HG03175 (cell line): ENCODE data around the gene CSNK2A2.

Experiments used
- ATAC-seq: cut with Tn5 transposase; IDR thresholded peaks from one replicate; pipeline ENCODE4 v1.9.1; 2021; ENCODE audit warnings: mild to moderate bottlenecking, moderate library complexity; ENCODE audit not compliant: unreplicated experiment

The CSNK2A2 gene

DNA sequence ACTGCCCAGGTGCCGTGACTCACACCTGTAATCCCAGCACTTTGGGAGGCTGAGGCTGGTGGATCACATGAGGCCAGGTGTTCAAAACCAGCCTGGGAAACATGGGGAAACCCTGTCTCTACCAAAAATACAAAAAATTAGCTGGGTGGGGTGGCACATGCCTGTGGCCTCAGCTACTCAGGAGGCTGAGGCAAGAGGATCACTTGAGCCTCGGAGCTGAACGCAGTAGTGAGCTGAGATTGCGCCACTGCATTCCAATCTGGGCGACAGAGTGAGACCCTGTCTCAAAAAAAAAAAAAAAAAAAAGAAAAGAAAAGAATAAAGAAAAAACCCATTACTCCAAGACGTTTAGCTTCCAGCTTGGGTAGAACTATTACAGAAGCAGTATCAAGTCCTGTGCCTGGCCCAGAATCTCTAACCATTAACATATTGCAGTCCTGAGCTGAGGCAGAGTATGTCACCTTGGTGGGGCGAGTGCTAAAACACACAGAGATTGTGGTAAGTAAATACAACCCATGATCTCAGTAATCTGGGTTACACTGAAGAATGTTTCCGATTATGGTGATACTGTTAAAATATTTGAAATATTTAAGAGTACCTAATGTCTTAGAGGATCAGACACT, 45.5 kb downstream of the CSNK2A2 start:
- no peak for ATAC-seq

- no peak for ATAC-seq
Observed at GRCh38 chr16:58148526-58148925, 49.4 kb downstream of the CSNK2A2 start.

DNA sequence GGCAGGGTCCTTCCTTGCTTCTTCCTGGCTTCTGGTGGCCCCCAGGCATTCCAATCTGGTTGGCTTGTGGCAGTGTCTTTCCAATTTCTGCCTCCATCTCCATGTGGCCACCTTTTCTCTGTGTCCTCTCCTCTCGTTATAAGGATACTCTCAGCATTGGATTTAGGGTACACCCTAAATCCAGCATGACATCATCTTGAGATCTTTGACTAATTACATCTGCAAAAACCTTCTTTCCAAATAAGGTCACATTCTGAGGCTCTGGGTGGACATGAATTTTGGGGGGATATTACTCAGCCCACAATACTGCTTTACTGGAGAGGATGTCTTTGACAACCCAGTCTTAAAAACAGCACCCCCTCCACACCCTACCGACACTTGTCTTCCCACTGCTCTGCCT, 49.8 kb downstream of the CSNK2A2 start:
- no peak for ATAC-seq

GRCh38 chr16:58138852-58139251, 59.1 kb downstream of the CSNK2A2 start:
- no peak for ATAC-seq

DNA sequence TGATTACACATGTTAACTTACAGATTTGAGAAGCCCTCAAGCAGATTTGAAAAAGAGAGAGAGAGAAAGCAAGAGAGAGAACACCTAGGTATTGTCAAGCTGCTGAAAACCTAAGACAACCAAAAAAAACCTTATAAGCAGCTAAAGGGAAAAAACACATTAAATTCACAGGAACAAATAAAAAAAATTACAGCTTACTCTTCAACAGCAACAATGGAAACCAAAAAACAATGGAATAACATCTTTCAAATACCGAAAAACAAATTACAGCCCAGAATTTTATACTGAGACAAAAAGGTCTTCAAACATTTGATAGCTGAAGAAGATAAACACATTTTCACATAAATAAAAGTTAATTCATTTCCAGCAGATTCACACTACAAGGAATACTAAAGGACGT, 60.3 kb downstream of the CSNK2A2 start:
- no peak for ATAC-seq

DNA sequence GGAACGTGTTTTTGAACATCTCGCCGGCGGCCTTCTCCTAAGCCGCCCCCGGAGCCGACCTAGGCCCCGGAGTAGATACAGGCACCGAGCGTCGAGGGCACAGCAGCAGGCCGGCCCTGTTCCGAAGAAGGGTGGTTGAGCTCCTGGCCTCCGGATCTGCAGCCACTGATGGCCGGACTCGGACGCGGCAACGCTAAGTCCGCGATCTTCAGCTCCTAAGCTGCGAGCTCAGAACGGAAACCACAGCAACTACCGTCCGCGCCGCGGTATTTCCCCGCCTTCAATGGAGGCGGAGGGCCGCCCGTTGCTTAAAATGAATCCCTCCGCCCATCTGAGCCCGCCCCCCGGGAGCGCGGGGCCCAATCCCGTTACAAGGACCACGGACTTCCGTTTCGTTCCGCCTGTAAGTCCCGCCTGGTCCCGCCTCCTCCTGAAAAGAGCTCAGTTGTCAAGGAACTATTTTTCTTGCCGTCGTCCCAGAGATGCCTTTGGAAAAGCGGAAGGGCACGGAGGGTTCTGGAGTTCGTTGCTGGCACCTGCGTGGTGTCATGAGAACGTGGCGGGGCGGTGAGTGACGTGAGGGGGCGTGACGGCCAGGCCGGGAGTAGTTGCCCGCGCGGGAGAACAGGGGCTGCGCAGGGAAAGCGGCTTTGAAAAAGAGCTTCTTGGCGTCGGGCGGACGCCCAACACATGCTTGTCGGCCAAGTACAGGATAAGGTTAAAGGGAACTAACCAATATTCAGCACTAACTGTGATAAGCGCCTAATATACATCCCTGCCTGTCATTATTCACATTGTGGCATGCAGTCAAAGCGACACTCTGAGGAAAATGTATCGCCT, 68.6 kb downstream of the CSNK2A2 start, which contains the start of gene CFAP20:
CFAP20 (minus strand) TSS at position 285 of the 840 bp plus-strand sequence; CDS start at position 19, 266 bp downstream.
- ATAC-seq = peak; percentile 85

GRCh38 chr16:58128711-58129096, 69.2 kb downstream of the CSNK2A2 start:
- ATAC-seq = no peak

DNA sequence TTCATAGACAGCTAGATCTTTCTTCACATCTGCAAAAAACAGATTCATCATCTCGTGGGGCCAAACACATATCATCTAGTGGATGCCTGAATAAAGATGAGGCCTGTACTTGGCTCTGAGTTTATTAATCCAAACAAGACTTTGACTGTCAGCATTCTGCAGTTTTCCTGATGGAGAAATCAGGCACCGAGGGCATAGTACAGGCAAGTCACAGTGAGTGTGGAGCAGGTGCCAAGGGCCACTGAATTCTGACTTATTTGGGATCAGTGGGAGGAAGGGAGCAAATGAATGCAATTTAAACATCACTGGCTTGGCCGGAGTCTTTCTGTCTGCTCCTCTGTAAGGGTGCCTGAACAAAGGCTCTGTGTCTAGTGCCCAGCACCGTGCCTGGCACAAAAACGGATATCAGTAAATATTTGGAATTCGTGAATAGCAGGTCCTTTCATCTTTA, 69.7 kb downstream of the CSNK2A2 start:
- ATAC-seq = no peak

DNA sequence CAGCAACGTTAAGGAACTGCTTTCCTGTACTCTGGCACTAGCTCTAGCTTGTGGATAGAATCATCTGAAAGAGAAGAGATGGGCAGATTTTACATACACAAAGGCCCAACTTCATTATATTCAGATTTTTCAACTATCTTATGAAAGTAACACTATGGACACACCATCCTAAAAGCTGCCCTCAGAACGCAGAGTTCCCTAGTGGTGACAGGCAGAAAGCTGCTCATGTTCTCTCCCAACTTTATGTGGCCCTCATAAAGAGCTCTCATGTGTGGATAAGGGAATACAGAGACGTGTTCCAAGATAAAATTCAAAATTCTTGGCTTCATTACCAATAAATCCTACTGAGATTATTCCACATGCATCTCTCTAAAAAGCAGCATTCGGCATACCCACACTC, 70.3 kb downstream of the CSNK2A2 start:
- no peak for ATAC-seq

- ATAC-seq = no peak
Observed at GRCh38 chr16:58127033-58127556, 70.8 kb downstream of the CSNK2A2 start.

- no peak for ATAC-seq
Observed at GRCh38 chr16:58126451-58126961, 71.4 kb downstream of the CSNK2A2 start.

GRCh38 chr16:58125781-58126335, 72.0 kb downstream of the CSNK2A2 start:
- no peak for ATAC-seq

DNA sequence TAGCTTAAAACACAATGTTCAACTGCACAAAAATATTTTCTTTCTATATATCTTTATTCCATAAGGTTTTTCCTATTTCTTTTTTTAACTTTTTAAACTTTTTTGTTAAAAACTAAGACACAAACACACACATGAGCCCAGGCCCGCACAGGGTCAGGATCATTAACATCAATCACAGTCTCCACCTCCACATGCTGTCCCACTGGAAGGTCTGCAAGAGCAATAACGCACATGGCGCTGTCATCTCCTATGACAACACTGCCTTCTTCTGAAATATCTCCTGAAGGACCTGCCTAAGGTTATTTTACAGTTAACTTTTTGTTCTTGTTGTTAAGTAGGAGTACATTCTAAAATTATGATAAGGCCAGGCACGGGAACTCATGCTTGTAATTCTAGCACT, 72.9 kb downstream of the CSNK2A2 start:
- no peak for ATAC-seq

DNA sequence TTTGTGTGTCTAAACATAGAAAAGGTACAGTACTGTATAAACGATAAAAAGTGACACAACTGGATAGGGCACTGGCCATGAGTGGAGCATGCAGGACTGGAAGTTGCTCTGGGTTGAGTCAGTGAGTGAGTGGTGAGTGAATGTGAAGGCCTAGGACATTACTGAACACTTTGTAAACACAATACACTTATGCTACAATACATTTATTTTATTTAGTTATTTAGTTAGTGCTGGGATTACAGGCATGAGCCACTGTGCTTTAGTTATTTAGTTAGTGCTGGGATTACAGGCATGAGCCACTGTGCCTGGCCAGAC, 73.3 kb downstream of the CSNK2A2 start:
- ATAC-seq = no peak

DNA sequence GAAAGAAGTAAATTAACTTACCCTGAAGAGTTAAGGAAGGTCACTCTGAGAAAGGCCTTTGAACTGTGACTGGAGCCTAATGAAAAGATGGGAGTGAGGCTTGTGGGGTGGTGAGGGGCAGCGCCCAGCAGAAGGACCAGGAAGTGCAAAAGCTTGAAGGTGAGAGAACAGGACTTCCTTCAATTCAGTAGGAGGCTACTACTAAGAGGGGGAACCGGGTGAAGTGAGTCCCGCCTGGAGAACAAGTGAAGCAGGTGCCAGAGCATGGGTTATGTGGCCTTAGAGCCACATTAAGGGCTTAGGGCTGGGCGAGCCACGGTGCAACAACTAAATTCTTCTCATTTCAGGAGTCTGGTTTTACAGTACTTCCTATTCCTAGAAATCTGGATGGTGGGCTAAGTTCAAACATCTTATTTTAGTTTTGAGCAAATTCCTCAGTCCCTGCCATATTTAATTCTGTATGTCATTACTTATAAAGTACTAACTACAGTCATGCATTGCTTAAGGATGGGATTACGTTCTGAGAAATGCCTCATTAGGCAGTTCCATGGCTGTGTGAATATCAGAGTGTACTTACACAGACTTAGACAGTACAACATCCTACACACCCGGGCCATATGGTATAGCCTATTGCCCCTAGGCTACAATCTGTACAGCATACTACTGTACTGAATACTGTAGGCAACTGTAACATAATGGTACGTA, 73.9 kb downstream of the CSNK2A2 start:
- no peak for ATAC-seq

- no peak for ATAC-seq
Observed at GRCh38 chr16:58121132-58121531, 76.8 kb downstream of the CSNK2A2 start.

DNA sequence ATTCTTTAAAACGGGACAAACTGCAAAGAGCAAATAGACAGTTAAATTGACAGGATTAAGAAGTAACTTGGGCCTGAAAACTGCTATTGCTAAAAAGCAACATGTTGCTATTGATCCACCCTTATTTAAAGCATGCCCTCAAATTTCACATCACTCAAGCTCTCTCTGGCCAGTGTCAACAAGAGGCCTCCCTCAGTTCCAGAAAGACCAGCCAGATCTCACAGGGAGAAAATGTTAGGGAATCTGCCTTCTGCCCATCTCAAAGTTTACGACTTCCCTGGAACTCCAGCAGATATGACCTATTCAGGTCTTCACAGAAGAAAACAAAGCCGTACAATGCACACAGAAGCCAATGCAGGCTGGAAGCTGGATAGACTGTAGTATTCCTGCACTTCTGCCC, 77.7 kb downstream of the CSNK2A2 start:
- ATAC-seq = no peak

DNA sequence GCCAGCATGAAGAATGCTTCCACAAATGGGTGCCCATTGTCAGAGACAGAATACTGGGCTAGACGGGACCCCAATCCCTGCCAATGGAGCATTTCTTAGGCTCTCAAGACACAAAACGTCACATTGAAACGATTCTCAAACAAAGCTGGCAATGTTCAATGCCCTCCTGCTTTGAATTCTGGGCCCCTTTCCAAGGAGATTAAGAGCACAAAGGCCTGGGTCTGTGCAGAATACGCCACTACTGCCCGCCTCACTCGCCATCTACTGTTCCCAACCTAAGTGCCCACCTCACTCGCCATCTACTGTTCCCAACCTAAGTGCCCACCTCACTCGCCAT, 78.4 kb downstream of the CSNK2A2 start:
- ATAC-seq = no peak

DNA sequence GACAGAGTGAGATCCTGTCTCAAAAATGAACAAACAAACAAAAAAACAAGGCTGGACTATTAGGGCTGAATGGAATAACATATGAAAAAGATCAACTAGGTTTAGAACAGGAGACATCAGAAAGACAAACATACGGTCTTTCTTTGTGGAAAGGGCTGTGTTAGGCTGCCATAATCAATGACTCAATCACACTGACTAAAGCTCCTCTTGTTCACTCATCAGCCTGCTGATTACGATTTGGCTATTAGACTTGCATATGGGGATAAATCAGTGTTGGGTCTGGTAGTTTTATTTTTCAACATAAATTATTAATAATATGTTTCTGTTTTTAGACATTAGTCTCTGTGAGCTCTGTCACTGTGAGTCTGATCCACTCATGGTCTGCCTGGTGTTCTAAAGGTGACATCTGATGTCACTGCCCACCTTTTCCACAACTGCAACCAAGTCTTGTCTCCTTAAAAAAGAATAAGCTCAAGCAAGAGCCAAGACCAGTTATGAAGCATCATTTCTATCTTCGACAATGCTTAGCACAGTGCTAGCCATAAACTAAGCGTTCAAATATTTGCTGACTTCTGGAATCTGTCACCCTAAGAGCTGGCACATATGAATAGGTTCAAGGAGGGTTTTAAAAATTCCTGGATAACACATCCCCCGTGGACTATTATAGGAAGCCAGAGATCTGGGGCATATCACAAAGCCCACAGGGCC, 79.0 kb downstream of the CSNK2A2 start:
- no peak for ATAC-seq

- no peak for ATAC-seq
Observed at GRCh38 chr16:58116529-58116928, 81.4 kb downstream of the CSNK2A2 start.

DNA sequence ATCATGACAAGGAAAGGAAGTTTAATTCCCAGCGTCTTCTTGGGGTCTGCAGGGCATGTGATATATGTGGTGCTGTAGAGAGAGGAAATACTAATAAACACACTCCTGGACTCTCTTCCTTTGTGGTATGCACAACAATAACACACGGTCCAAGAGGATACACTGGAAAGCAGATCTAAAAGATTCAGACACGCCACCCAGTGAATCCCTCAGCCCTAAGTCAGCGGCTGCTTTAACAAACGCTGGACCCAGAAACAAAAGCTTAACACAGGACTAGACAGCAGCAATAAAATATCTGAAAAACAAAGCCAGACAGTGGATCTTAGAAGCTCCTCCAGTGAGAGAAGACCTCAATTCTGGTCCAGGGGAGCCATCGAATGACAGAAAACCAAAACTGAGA, 81.8 kb downstream of the CSNK2A2 start:
- ATAC-seq = no peak
